ENCODE results near the gene HOXD9.

Gene HOXD9

GRCh38 chr2:176095421-176095820, 27.1 kb upstream of the HOXD9 start:
- Histone ChIP-seq H3K9ac (ENCODE audit: low read depth, low read length) (no peak overlapping the region), H3K4me2 (ENCODE audit: low read length) (no peak overlapping the region), H3K4me1 (ENCODE audit: control insufficient read depth, insufficient read depth, low read length) (peaks cover 10% of the 10 kb centered on the region), H3K36me3 (ENCODE audit: insufficient read depth, low read length) (no peaks in the 10 kb centered on the region), H3K9me3 (replicated peaks; ENCODE audit: low read length) (no peaks in the 10 kb centered on the region), H3K27me3 (ENCODE audit: control insufficient read depth, insufficient read depth, low read length) (peaks cover 92% of the 10 kb centered on the region), H3K4me3 (ENCODE audit: low read length) (no peak overlapping the region)

GRCh38 chr2:176096243-176096985, 26.1 kb upstream of the HOXD9 start:
- no peaks in the 10 kb centered on the region for H3K36me3 ChIP-seq (ENCODE audit: insufficient read depth, low read length)
- H3K4me3 ChIP-seq (ENCODE audit: low read length): peak overlapping the region; percentile 70
- no peak overlapping the region for H3K9ac ChIP-seq (ENCODE audit: low read depth, low read length)
- H3K9me3 ChIP-seq (replicated peaks; ENCODE audit: low read length): no peaks in the 10 kb centered on the region
- peak overlapping the region; percentile 87 for H3K4me2 ChIP-seq (ENCODE audit: low read length)
- peaks cover 10% of the 10 kb centered on the region for H3K4me1 ChIP-seq (ENCODE audit: control insufficient read depth, insufficient read depth, low read length)
- peaks cover 92% of the 10 kb centered on the region for H3K27me3 ChIP-seq (ENCODE audit: control insufficient read depth, insufficient read depth, low read length)

- H3K9ac ChIP-seq (ENCODE audit: low read depth, low read length): no peak overlapping the region
Observed at GRCh38 chr2:176096986-176097819, 25.3 kb upstream of the HOXD9 start.

GRCh38 chr2:176097820-176098365, 24.6 kb upstream of the HOXD9 start:
- Histone ChIP-seq H3K9me3 (replicated peaks; ENCODE audit: low read length) (no peaks in the 10 kb centered on the region), H3K4me3 (ENCODE audit: low read length) (no peak overlapping the region), H3K4me2 (ENCODE audit: low read length) (peak overlapping the region; percentile 87), H3K9ac (ENCODE audit: low read depth, low read length) (no peak overlapping the region), H3K4me1 (ENCODE audit: control insufficient read depth, insufficient read depth, low read length) (peaks cover 10% of the 10 kb centered on the region), H3K36me3 (ENCODE audit: insufficient read depth, low read length) (no peaks in the 10 kb centered on the region), H3K27me3 (ENCODE audit: control insufficient read depth, insufficient read depth, low read length) (peaks cover 99% of the 10 kb centered on the region)

More at GRCh38 chr2:176096986-176097819, 25.3 kb upstream of the HOXD9 start:
- Histone ChIP-seq H3K4me1 (ENCODE audit: control insufficient read depth, insufficient read depth, low read length) (peaks cover 10% of the 10 kb centered on the region), H3K36me3 (ENCODE audit: insufficient read depth, low read length) (no peaks in the 10 kb centered on the region), H3K27me3 (ENCODE audit: control insufficient read depth, insufficient read depth, low read length) (peaks cover 92% of the 10 kb centered on the region), H3K4me3 (ENCODE audit: low read length) (peak overlapping the region; percentile 70), H3K4me2 (ENCODE audit: low read length) (peak overlapping the region; percentile 87), H3K9me3 (replicated peaks; ENCODE audit: low read length) (no peaks in the 10 kb centered on the region)

GRCh38 chr2:176098366-176099158, 24.0 kb upstream of the HOXD9 start:
- H3K4me3 ChIP-seq (ENCODE audit: low read length): no peak overlapping the region
- peaks cover 99% of the 10 kb centered on the region for H3K27me3 ChIP-seq (ENCODE audit: control insufficient read depth, insufficient read depth, low read length)
- H3K9ac ChIP-seq (ENCODE audit: low read depth, low read length): no peak overlapping the region
- H3K9me3 ChIP-seq (replicated peaks; ENCODE audit: low read length): no peaks in the 10 kb centered on the region
- H3K4me2 ChIP-seq (ENCODE audit: low read length): no peak overlapping the region
- no peaks in the 10 kb centered on the region for H3K36me3 ChIP-seq (ENCODE audit: insufficient read depth, low read length)
- peaks cover 6% of the 10 kb centered on the region for H3K4me1 ChIP-seq (ENCODE audit: control insufficient read depth, insufficient read depth, low read length)

- Histone ChIP-seq H3K9me3 (replicated peaks; ENCODE audit: low read length) (no peaks in the 10 kb centered on the region), H3K27me3 (ENCODE audit: control insufficient read depth, insufficient read depth, low read length) (peaks cover 99% of the 10 kb centered on the region), H3K4me3 (ENCODE audit: low read length) (no peak overlapping the region), H3K4me1 (ENCODE audit: control insufficient read depth, insufficient read depth, low read length) (peaks cover 10% of the 10 kb centered on the region), H3K9ac (ENCODE audit: low read depth, low read length) (no peak overlapping the region), H3K36me3 (ENCODE audit: insufficient read depth, low read length) (no peaks in the 10 kb centered on the region), H3K4me2 (ENCODE audit: low read length) (no peak overlapping the region)
Observed at GRCh38 chr2:176099159-176099727, 23.3 kb upstream of the HOXD9 start.

DNA sequence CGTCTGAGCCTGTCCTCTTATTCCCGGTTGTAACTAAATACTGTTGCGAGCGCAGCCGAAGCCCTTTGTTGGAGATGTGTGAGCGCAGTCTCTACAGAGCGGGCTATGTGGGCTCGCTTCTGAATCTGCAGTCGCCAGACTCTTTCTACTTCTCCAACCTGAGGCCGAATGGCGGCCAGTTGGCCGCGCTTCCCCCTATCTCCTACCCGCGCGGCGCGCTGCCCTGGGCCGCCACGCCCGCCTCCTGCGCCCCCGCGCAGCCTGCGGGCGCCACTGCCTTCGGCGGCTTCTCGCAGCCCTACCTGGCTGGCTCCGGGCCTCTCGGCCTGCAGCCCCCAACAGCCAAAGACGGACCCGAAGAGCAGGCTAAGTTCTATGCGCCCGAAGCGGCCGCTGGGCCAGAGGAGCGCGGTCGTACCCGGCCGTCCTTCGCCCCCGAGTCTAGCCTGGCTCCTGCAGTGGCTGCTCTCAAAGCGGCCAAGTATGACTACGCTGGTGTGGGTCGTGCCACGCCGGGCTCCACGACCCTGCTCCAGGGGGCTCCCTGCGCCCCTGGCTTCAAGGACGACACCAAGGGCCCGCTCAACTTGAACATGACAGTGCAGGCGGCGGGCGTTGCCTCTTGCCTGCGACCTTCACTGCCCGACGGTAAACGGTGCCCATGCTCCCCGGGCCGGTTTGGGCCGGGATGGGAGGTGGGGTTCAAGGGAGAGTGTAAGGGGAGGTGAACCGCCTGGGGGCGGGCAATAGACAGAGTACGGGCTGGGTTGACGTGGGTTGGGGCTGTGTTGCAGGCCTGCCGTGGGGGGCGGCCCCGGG, 22.6 kb upstream of the HOXD9 start, which contains the start of gene HOXD12:
Gene HOXD12 (plus strand): TSS at position 68 of the 819 bp plus-strand sequence. CDS start 7 bp downstream, at position 75.
- H3K4me1 ChIP-seq (ENCODE audit: control insufficient read depth, insufficient read depth, low read length): peaks cover 17% of the 10 kb centered on the region
- H3K9me3 ChIP-seq (replicated peaks; ENCODE audit: low read length): no peaks in the 10 kb centered on the region
- no peak within 1 kb of the TSS for H3K9ac ChIP-seq (ENCODE audit: low read depth, low read length)
- peaks cover 99% of the 10 kb centered on the region for H3K27me3 ChIP-seq (ENCODE audit: control insufficient read depth, insufficient read depth, low read length)
- no peaks in the 10 kb centered on the region for H3K36me3 ChIP-seq (ENCODE audit: insufficient read depth, low read length)
- H3K4me2 ChIP-seq (ENCODE audit: low read length): no peak within 1 kb of the TSS
- no peak within 1 kb of the TSS for H3K4me3 ChIP-seq (ENCODE audit: low read length)

- peaks cover 99% of the 10 kb centered on the region for H3K27me3 ChIP-seq (ENCODE audit: control insufficient read depth, insufficient read depth, low read length)
- H3K4me3 ChIP-seq (ENCODE audit: low read length): no peak overlapping the region
- no peak overlapping the region for H3K4me2 ChIP-seq (ENCODE audit: low read length)
- no peak overlapping the region for H3K9ac ChIP-seq (ENCODE audit: low read depth, low read length)
- H3K9me3 ChIP-seq (replicated peaks; ENCODE audit: low read length): no peaks in the 10 kb centered on the region
- peaks cover 19% of the 10 kb centered on the region for H3K4me1 ChIP-seq (ENCODE audit: control insufficient read depth, insufficient read depth, low read length)
- H3K36me3 ChIP-seq (ENCODE audit: insufficient read depth, low read length): no peaks in the 10 kb centered on the region
Observed at GRCh38 chr2:176100547-176101140, 21.9 kb upstream of the HOXD9 start.

- no peaks in the 10 kb centered on the region for H3K36me3 ChIP-seq (ENCODE audit: insufficient read depth, low read length)
- peaks cover 19% of the 10 kb centered on the region for H3K4me1 ChIP-seq (ENCODE audit: control insufficient read depth, insufficient read depth, low read length)
- no peak overlapping the region for H3K4me2 ChIP-seq (ENCODE audit: low read length)
- H3K9me3 ChIP-seq (replicated peaks; ENCODE audit: low read length): no peaks in the 10 kb centered on the region
- no peak overlapping the region for H3K9ac ChIP-seq (ENCODE audit: low read depth, low read length)
- peaks cover 99% of the 10 kb centered on the region for H3K27me3 ChIP-seq (ENCODE audit: control insufficient read depth, insufficient read depth, low read length)
- H3K4me3 ChIP-seq (ENCODE audit: low read length): no peak overlapping the region
Observed at GRCh38 chr2:176101216-176101830, 21.2 kb upstream of the HOXD9 start.

DNA sequence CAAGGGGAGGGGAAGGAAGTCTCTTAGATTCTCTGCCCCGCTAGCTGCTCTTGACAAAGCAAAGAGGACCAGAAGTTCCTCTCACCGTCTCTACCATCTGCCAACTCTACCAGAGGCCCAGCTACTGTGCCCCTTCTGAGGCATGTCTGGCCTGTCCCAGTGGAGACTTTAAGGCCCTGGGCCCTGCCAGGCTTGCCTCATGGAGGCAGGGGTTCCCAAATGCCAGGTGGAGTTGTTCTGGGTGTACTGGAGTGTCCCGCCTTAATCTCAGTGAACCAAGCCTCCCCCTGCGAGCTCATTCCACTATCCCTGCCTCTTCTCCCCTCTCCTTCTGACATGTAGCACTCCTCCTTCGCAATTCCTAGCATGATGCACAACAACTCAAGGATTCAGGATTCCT, 20.7 kb upstream of the HOXD9 start:
- no peak overlapping the region for H3K9ac ChIP-seq (ENCODE audit: low read depth, low read length)
- H3K4me1 ChIP-seq (ENCODE audit: control insufficient read depth, insufficient read depth, low read length): peaks cover 19% of the 10 kb centered on the region
- no peak overlapping the region for H3K4me2 ChIP-seq (ENCODE audit: low read length)
- H3K36me3 ChIP-seq (ENCODE audit: insufficient read depth, low read length): no peaks in the 10 kb centered on the region
- no peak overlapping the region for H3K4me3 ChIP-seq (ENCODE audit: low read length)
- peaks cover 99% of the 10 kb centered on the region for H3K27me3 ChIP-seq (ENCODE audit: control insufficient read depth, insufficient read depth, low read length)
- H3K9me3 ChIP-seq (replicated peaks; ENCODE audit: low read length): no peaks in the 10 kb centered on the region
